Subcutaneous adipose tissue (tissue), 4 donors: ENCODE results near the gene SLC38A10. TPM values are rescaled to one million over a fixed set of nuclear protein-coding genes. Genes with fewer than 3 reads are reported as not detected.

ENCODE experiments used
- CTCF ChIP-seq: fragments of 450-650 bp; IDR thresholded peaks from one replicate; pipeline ENCODE4 v1.5.1; 2016; ENCODE audit warnings: low read depth, mild to moderate bottlenecking, control low read depth, antibody characterized with exemption, moderate library complexity
- total RNA-seq, 4 donors: library from RNA; depleted of rRNA; stranded (reverse); fragments of >200 nt; gene quantifications; one replicate each; pipeline ENCODE4 v1.1.0, GENCODE V29; 2016

Gene SLC38A10
- 100 to 1,000 TPM in 2 of 4 donors, 10 to 100 TPM in 2; 40.4 to 175 (median 91.0) TPM for total RNA-seq

DNA sequence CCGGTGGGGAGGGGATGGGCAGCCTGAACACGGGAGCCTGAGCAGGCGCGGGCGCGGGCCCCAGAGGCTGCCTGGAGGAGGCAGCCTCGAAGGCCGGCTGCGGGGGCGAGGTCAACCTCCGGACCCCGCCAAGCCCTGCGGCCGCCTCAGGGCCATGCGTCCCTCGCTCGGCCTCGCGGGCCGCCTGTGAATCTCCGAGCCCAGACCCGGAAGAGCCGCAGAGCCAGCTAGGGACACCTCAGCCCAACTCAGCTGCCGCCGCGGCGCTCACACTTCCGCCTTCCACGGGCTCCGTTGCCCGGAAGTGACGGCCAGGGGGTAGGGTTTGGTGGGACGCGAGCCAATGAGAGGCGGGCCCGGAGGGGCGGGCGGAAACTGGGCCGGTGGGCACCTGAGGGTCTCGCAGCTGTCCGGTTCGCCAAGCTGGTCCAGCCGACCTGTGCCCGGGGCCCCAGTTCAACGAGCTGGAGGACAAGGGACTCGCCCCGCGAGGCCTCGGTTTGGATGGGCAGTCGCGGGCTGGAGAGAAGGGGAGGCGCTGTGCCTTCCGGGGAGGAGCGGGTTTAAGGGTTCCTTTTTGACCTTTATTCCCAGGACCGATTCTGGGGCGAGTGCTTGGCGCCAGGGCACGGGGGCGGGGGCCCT is at the start of gene SLC38A10:
Gene SLC38A10, minus strand, starts transcription at position 277 of the 645 bp plus-strand sequence. CDS start 386 bp downstream, outside the sequence.
- no peak for TF ChIP-seq CTCF

GRCh38 chr17:81342269-81343070 is 47.4 kb upstream of the SLC38A10 start:
- no peak for TF ChIP-seq CTCF

DNA sequence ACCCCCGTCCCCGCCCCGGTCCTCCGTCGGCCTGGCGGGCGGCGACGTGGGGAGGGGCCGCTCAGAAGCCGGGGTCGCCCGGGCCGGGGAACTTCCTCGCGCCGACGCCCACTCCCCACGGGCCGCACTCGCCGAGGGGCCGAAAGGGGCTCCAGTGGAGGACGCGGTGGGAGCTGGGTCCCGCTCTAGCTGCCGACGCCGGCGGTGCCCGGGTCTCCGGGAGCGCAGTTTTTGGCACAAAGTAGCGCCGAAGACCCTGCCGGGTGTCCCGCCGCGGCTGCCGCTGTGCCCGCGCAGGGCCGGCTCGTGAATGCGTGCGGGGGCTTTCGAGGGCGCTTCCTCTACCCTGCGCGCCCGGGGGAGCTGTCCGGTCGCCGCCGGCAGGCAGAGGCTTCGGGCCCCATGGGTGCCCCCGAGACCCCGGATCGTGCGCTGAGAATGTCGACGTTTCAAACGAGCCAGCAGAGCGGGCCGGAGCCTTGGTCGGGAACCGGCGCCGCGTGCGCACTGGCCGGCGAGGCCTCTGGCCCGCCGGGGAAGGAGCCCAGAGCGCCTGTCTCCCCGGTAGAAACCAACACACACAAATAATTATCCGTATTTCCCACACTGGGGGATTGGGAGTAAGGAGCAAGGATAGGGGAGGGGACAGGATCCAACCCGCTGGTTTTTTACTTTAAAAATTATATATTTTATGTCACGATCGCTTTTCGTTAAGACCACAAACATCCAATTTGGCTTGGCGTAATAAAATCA is 46.6 kb upstream of the SLC38A10 start:
- no peak for TF ChIP-seq CTCF

- no peak for TF ChIP-seq CTCF
Observed at GRCh38 chr17:81340607-81341515, 45.8 kb upstream of the SLC38A10 start.

- no peak for TF ChIP-seq CTCF
Observed at GRCh38 chr17:81339534-81340296, 44.6 kb upstream of the SLC38A10 start.

GRCh38 chr17:81339191-81339533 is 44.1 kb upstream of the SLC38A10 start:
- TF ChIP-seq CTCF, result no peak
